Muscle of leg (tissue), 11 donors: ENCODE data around the gene WEE2. TPM values are rescaled to one million over a fixed set of nuclear protein-coding genes. Genes with fewer than 3 reads are reported as not detected.
"Not testable (repeated sequence)": the region's sequence is repeated elsewhere in the genome, so short reads cannot be mapped to it uniquely, and the experiment has no call there.

Experiments
- DNase-seq: peaks from one replicate; pipeline ENCODE4 v3.0.0; 2013
- H3K27ac ChIP-seq: one replicate; pipeline ENCODE4 v1.5.1; 2013; ENCODE audit warnings: mild to moderate bottlenecking, low read length, control low read depth
- H3K27me3 ChIP-seq: one replicate; pipeline ENCODE4 v1.6.1; 2013; ENCODE audit warnings: low read length; ENCODE audit not compliant: control insufficient read depth, insufficient read depth
- H3K36me3 ChIP-seq: one replicate; pipeline ENCODE4 v1.6.1; 2013; ENCODE audit warnings: low read length; ENCODE audit not compliant: control insufficient read depth, insufficient read depth
- H3K4me1 ChIP-seq: one replicate; pipeline ENCODE4 v1.6.1; 2013; ENCODE audit warnings: low read length; ENCODE audit not compliant: control insufficient read depth, insufficient read depth
- H3K4me3 ChIP-seq: one replicate; pipeline ENCODE4 v1.5.1; 2013; ENCODE audit warnings: low read length, control low read depth
- H3K9me3 ChIP-seq: replicated peaks from 2 replicates; pipeline ENCODE4 v1.6.1; 2013; ENCODE audit warnings: low read depth, low read length; ENCODE audit not compliant: control insufficient read depth
- WGBS: methylation state at CpG from one replicate; pipeline ENCODE4 v1.1.5; 2013; ENCODE audit warnings: missing lambda C conversion rate; ENCODE audit not compliant: insufficient coverage; 5-methylcytosine and 5-hydroxymethylcytosine counted together
- polyA plus RNA-seq, 8 donors: library from polyadenylated mRNA; unstranded; fragments of 120-200 nt; gene quantifications; one replicate each; pipeline versions ENCODE4 v1.2.1 to v1.2.3, GENCODE V29; 2013; ENCODE audit warnings: inconsistent platforms in 1 of 8, low replicate concordance in 1 of 8; ENCODE audit not compliant: insufficient read length in 8 of 8, insufficient read depth in 1 of 8
- total RNA-seq: library from RNA; stranded (reverse); fragments of 120-200 nt; gene quantifications from one replicate; pipeline ENCODE4 v1.2.4, GENCODE V29; 2013

Gene WEE2
- total and polyA plus RNA-seq, 9 donors, result 0.06 to 0.44 (median 0.11) TPM; not detected in 5

DNA sequence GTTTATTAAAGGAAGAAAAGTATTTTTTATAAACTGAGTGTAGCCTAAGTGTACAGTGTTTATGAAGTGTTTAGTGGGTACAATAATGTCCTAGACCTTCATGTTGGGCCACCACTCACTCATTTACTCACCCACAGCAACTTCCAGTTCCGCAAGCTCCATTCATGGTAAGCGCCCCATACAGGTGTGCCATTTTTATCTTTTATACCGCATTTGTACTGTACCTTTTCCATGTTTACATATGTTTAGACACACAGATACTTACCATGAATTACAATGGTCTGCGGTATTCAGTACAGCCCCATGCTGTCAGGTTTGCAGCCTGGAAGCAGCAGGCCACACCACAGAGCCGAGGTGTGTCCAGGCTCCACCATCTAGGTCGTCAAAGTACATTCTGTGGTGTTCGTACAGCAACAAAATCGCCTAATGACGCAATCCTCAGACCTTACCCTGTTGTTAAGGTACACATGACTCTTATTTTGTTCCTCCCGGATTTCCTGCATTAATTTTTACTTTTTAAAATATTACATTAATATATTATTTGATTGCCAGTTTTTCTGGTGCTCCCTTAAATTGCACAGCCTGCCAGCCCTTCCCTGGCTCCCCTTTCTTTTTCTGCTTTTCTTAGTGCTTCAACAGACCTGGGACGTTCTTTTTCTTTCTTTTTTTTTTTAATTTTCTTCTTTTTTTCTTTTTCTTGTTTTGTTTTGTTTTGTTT is 29.1 kb downstream of the WEE2 start:
- H3K36me3 ChIP-seq, result peaks cover 9% of the 10 kb centered on the region
- DNase-seq, result peak; percentile 6
- peak overlapping the region; percentile 88 for H3K4me3 ChIP-seq
- H3K27ac ChIP-seq, result peak overlapping the region; percentile 75
- H3K4me1 ChIP-seq, result peaks cover 3% of the 10 kb centered on the region
- WGBS, result 92% methylated on average over 6 of the region's 11 CpGs
- H3K27me3 ChIP-seq, result no peaks in the 10 kb centered on the region
- no peaks in the 10 kb centered on the region for H3K9me3 ChIP-seq

DNA sequence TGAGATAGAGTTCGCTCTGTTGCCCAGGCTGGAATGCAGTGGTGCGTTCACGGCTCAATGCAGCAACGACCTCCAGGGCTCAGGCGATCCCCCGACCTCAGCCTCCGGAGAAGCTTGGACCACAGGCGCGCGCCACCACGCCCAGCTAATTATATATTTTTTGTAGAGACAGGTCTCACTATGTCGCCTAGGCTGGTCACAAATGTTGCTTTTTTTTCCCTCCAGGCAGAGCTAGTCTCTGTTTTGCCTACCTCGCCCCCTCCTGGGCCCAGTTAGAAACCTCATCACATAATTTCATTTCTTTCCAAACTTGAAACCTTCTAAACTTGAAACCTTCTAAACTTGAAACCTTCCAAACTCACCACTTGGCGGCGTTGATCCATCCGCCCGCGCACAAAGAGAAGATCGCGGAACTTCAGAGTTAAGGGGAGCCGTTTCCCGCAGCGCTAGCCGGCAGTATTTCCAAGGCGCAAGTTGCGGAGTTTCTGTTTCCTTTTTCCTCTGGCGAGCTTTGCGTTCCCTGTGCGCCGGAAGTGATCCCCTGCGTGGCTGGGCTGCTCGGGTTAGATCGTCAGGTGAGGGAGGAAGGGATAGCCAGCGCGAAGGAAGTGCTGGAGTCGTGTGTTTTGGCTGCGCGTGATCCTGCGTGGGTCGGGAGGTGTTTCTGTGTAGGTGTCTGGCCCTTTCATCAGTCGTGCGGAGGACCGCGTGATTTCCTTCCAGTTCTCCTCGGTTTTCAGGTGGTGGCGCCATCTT is 29.9 kb downstream of the WEE2 start, which contains the start of gene SSBP1:
TSS of gene SSBP1 (plus strand) at position 523 of the 756 bp plus-strand sequence. CDS start 809 bp downstream, outside the sequence.
- Histone ChIP-seq H3K4me1 (peaks cover 3% of the 10 kb centered on the region), H3K4me3 (peak within 1 kb of the TSS; percentile 88), H3K27ac (peak within 1 kb of the TSS; percentile 88), H3K36me3 (peaks cover 10% of the 10 kb centered on the region), H3K27me3 (no peaks in the 10 kb centered on the region), H3K9me3 (no peaks in the 10 kb centered on the region)
- DNase-seq, result peak; percentile 99
- WGBS, result 5% methylated on average over 29 of the region's 46 CpGs

DNA sequence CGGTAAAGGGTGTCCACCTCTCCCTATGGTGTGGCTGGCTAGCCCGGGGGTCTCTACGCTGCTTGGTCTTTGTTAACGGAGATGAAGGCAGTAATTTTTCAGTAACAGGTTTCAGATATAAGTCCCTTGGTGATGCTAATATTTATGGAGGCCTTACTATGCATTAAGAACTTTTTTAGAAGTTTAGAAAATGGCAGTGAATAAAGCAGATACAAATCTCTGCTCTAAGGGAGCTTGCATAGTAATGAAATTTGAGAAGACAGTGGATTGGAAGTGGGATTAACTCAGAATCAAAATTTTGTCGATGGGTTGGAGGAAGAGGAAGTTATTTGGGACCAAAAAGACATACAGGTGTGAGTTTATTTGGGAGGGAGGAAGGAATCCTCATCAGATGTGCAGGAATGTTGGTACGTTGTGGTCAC is 30.4 kb downstream of the WEE2 start:
- H3K27me3 ChIP-seq, result no peaks in the 10 kb centered on the region
- H3K4me1 ChIP-seq, result peaks cover 3% of the 10 kb centered on the region
- no peaks in the 10 kb centered on the region for H3K9me3 ChIP-seq
- H3K27ac ChIP-seq, result peak overlapping the region; percentile 88
- DNase-seq, result no peak
- H3K36me3 ChIP-seq, result peaks cover 16% of the 10 kb centered on the region
- peak overlapping the region; percentile 88 for H3K4me3 ChIP-seq
- 0% methylated on average over 4 of the region's 6 CpGs for WGBS

DNA sequence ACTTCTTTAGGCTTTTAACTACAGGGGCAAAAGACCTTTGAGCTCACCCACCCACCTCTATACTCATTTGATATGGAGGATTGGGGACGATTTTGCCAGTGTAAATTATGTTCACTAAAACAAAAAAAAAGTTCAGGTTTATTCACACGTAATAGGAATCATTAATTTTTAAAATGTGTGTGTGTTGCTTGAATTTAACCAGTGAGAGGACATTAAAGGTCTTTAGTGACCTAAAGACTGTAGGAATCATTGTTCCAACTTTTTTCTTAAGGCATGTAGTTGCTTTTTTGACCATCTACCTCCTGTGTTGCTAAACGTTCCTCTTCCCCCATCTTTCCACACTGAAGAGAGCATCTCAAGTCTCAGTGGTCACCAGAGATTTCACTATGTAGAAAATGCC is 31.1 kb downstream of the WEE2 start:
- Histone ChIP-seq H3K9me3 (no peaks in the 10 kb centered on the region), H3K27ac (no peak overlapping the region), H3K4me3 (no peak overlapping the region), H3K4me1 (peaks cover 3% of the 10 kb centered on the region), H3K36me3 (peaks cover 21% of the 10 kb centered on the region), H3K27me3 (no peaks in the 10 kb centered on the region)
- WGBS, result 70% methylated on average over 1 of the region's 3 CpGs
- DNase-seq, result no peak

DNA sequence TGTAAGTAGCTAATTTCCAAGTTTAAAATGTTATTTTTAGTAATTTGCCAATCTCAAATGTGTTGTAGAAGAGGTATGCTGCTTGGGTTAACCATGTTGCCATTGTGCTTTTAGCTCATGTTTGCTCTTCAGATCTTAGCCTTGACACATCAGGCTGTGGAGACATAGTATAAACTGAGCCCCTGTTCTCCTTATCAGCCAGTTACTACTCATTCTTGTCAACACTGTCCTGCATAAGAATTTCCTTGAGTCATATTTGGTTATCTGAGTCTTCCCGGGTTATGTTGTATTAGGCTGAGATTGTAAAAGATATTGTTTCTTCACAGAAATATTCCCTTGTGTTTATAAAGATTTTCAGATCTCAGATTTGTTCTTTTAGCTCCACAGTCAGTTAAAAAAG is 34.1 kb downstream of the WEE2 start:
- no peak overlapping the region for H3K27ac ChIP-seq
- peaks cover 29% of the 10 kb centered on the region for H3K36me3 ChIP-seq
- no peak for DNase-seq
- no CpG with 5 or more reads among the region's 1 CpG for WGBS
- H3K4me3 ChIP-seq, result no peak overlapping the region
- peaks cover 2% of the 10 kb centered on the region for H3K4me1 ChIP-seq
- no peaks in the 10 kb centered on the region for H3K27me3 ChIP-seq
- no peaks in the 10 kb centered on the region for H3K9me3 ChIP-seq

DNA sequence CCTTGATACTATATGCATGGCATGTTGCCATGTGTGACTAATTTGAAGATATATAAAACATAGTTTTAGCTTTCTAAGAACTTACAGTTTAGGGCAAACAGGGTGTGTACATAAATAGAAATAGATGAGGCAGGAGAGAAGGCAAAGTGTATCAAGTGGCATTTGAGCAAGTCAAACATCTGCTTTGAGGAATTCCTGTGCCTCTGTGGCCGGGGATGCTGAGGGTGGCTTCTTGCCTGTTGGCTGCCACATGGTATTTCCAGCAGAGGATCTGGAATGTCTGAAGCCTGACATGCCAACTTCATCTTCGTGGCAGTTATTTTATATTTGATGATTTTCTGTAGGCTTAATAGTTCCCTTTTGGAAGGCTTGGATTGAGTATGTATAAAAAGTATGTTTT is 36.0 kb downstream of the WEE2 start:
- Histone ChIP-seq H3K4me1 (no peaks in the 10 kb centered on the region), H3K27ac (no peak overlapping the region), H3K27me3 (no peaks in the 10 kb centered on the region), H3K4me3 (no peak overlapping the region), H3K36me3 (peaks cover 35% of the 10 kb centered on the region), H3K9me3 (no peaks in the 10 kb centered on the region)
- DNase-seq, result no peak
- 89% methylated on average over 1 of the region's 2 CpGs for WGBS

DNA sequence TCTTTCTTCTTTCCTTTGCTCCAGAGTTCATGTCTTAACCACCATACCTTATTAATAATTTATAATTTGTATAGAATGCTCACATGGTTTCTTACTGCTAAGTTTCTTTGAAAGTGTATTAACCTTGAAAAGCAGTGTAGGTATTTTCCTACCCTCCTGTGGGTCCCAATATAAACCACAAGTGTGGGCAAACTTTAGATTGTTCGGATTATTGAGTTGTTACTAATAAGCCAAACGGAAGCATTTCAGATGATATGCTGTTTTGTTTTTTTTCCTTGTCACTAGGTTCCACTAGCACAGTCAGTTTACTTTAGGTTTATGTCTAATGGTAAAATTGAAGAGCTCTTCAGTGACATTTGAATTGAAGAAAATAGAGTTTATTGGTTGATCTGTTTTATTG is 40.2 kb downstream of the WEE2 start:
- Histone ChIP-seq H3K36me3 (peaks cover 61% of the 10 kb centered on the region), H3K9me3 (peaks cover 22% of the 10 kb centered on the region), H3K27ac (no peak overlapping the region), H3K4me3 (no peak overlapping the region), H3K4me1 (no peaks in the 10 kb centered on the region), H3K27me3 (no peaks in the 10 kb centered on the region)
- WGBS, result no CpG with 5 or more reads among the region's 2 CpGs
- no peak for DNase-seq

DNA sequence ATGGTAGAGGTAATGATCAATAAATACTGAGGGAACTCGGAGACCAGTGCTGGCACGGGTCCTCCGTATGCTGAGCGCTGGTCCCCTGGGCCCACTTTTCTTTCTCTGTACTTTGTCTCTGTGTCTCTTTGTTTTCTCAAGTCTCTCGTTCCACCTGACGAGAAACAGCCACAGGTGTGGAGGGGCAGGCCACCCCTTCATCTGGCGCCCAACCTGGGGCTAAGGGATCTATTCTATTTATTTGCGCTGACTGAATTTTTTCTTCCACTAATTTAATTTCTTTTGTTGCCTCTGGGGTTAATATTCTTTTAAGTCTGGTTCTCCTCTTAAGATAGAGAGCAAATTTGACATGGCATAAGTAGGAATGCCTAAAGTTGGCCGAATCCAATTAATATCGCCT is 43.8 kb downstream of the WEE2 start:
- WGBS, result 98% methylated on average over 6 of the region's 10 CpGs
- not testable (repeated sequence) for H3K4me3 ChIP-seq, H3K27me3 ChIP-seq, H3K4me1 ChIP-seq, DNase-seq, H3K27ac ChIP-seq
- Histone ChIP-seq H3K9me3 (peaks cover 22% of the 10 kb centered on the region), H3K36me3 (peaks cover 60% of the 10 kb centered on the region)

DNA sequence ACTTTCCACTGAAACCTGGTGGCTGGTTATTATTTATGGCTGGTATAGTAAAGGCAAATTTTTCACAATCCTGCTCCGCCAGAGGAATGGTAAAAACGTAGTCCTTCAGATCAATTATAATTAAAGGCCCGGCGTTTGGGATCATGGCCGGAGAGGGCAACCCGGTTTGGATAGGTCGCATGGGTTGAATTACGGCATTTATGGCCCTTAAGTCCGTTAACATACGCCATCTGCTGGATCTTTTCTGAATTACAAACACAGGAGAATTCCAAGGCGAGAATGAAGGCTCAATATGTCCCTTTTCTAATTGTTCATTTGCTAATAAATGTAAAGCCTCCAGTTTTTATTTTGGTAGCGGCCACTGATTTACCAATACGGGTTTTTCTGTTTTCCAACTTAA is 44.5 kb downstream of the WEE2 start:
- H3K27ac ChIP-seq, result no peak overlapping the region
- 96% methylated on average over 9 of the region's 13 CpGs for WGBS
- no peaks in the 10 kb centered on the region for H3K4me1 ChIP-seq
- H3K27me3 ChIP-seq, result no peaks in the 10 kb centered on the region
- H3K36me3 ChIP-seq, result peaks cover 64% of the 10 kb centered on the region
- DNase-seq, result no peak
- H3K4me3 ChIP-seq, result no peak overlapping the region
- H3K9me3 ChIP-seq, result peaks cover 22% of the 10 kb centered on the region

DNA sequence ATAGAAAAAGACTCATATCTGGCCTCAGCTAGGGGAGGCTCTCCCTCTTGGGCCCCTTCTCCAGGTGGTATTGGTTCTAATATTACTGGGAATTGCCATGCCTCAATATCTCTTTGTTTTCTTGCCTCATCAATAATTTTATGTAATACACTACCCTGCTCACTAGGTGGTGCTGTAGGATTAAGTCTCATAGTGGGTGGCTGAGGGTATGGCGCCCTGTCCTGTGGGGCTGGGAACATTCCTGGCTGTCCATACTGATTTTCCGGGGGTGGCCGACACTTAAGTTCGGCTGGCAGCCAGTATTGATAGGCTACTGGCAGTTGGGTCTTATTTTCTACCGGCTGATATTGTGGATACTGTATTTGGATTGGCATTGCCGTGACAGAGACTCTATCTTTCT is 46.8 kb downstream of the WEE2 start:
- Histone ChIP-seq H3K27ac (no peak overlapping the region), H3K9me3 (peaks cover 22% of the 10 kb centered on the region), H3K36me3 (peaks cover 60% of the 10 kb centered on the region), H3K4me1 (no peaks in the 10 kb centered on the region), H3K27me3 (no peaks in the 10 kb centered on the region), H3K4me3 (no peak overlapping the region)
- no peak for DNase-seq
- 92% methylated on average over 4 of the region's 6 CpGs for WGBS
